ENCODE data around the gene CTSH. TPM values are rescaled to one million over a fixed set of nuclear protein-coding genes. Genes with fewer than 3 reads are reported as not detected.

Gene CTSH
- total and polyA plus RNA-seq, 4 donors = 23.2 to 103 (median 65.4) TPM

GRCh38 chr15:78938658-78939488 is 6.0 kb downstream of the CTSH start:
- intact Hi-C loops (cut with DNase I) = no loop called here
- 79 to 81% methylated on average over 6 of the region's 6 CpGs for WGBS, 2 donors
- H3K27ac ChIP-seq (ENCODE audit: low read depth in 1 of 2, low read length in 2 of 2) = no peak overlapping the region
- no peaks in the 10 kb centered on the region for H3K36me3 ChIP-seq (ENCODE audit: control insufficient read depth in 1 of 2, insufficient read depth in 2 of 2, low read length in 1 of 2)
- H3K27me3 ChIP-seq (ENCODE audit: control insufficient read depth in 1 of 2, insufficient read depth in 2 of 2, low read length in 1 of 2) = no peaks in the 10 kb centered on the region
- no peak for ATAC-seq (ENCODE audit: low FRiP score)
- no peaks in the 10 kb centered on the region for H3K4me1 ChIP-seq (ENCODE audit: control insufficient read depth in 1 of 2, insufficient read depth in 2 of 2, low read length in 2 of 2)
- no peak overlapping the region for H3K4me3 ChIP-seq (ENCODE audit: low read length in 2 of 2)
- DNase-seq = no peak
- no peaks in the 10 kb centered on the region for H3K9me3 ChIP-seq (ENCODE audit: control insufficient read depth, low read length)

- WGBS, 2 donors = 84 to 85% methylated on average over 14 of the region's 14 CpGs
- no peaks in the 10 kb centered on the region for H3K36me3 ChIP-seq (ENCODE audit: control insufficient read depth in 1 of 2, insufficient read depth in 2 of 2, low read length in 1 of 2)
- ATAC-seq (ENCODE audit: low FRiP score) (no peak), DNase-seq (peak; percentile 54 to 69)
- H3K4me3 ChIP-seq (ENCODE audit: low read length in 2 of 2) = no peak overlapping the region
- H3K9me3 ChIP-seq (ENCODE audit: control insufficient read depth, low read length) = no peaks in the 10 kb centered on the region
- H3K27ac ChIP-seq (ENCODE audit: low read depth in 1 of 2, low read length in 2 of 2) = no peak overlapping the region
- H3K27me3 ChIP-seq (ENCODE audit: control insufficient read depth in 1 of 2, insufficient read depth in 2 of 2, low read length in 1 of 2) = no peaks in the 10 kb centered on the region
- H3K4me1 ChIP-seq (ENCODE audit: control insufficient read depth in 1 of 2, insufficient read depth in 2 of 2, low read length in 2 of 2) = no peaks in the 10 kb centered on the region
- intact Hi-C loops (cut with DNase I) = no loop called here
These were observed 7.6 kb downstream of the CTSH start for GRCh38 chr15:78937132-78937739.

GRCh38 chr15:78934655-78935023 is 10.2 kb downstream of the CTSH start:
- Histone ChIP-seq H3K36me3 (ENCODE audit: control insufficient read depth in 1 of 2, insufficient read depth in 2 of 2, low read length in 1 of 2) (no peaks in the 10 kb centered on the region), H3K27me3 (ENCODE audit: control insufficient read depth in 1 of 2, insufficient read depth in 2 of 2, low read length in 1 of 2) (no peaks in the 10 kb centered on the region), H3K27ac (ENCODE audit: low read depth in 1 of 2, low read length in 2 of 2) (no peak overlapping the region), H3K9me3 (ENCODE audit: control insufficient read depth, low read length) (no peaks in the 10 kb centered on the region), H3K4me3 (ENCODE audit: low read length in 2 of 2) (no peak overlapping the region), H3K4me1 (ENCODE audit: control insufficient read depth in 1 of 2, insufficient read depth in 2 of 2, low read length in 2 of 2) (no peaks in the 10 kb centered on the region)
- intact Hi-C loops (cut with DNase I) = no loop called here
- ATAC-seq (ENCODE audit: low FRiP score) (no peak), DNase-seq (peak in 1 of 2 donors; percentile 31)
- 83 to 88% methylated on average over 5 of the region's 5 CpGs for WGBS, 2 donors

- H3K4me3 ChIP-seq (ENCODE audit: low read length in 2 of 2) = no peak overlapping the region
- WGBS, 2 donors = 20 to 24% methylated on average over 20 of the region's 20 CpGs
These were observed 10.8 kb downstream of the CTSH start for GRCh38 chr15:78933823-78934654.

GRCh38 chr15:78933187-78933822 is 11.5 kb downstream of the CTSH start:
- DNase-seq (peak in 1 of 2 donors; percentile 68), ATAC-seq (ENCODE audit: low FRiP score) (no peak)
- intact Hi-C loops (cut with DNase I) = no loop called here
- 67 to 70% methylated on average over 12 of the region's 12 CpGs for WGBS, 2 donors
- no peaks in the 10 kb centered on the region for H3K36me3 ChIP-seq (ENCODE audit: control insufficient read depth in 1 of 2, insufficient read depth in 2 of 2, low read length in 1 of 2)
- no peak overlapping the region for H3K4me3 ChIP-seq (ENCODE audit: low read length in 2 of 2)
- no peaks in the 10 kb centered on the region for H3K4me1 ChIP-seq (ENCODE audit: control insufficient read depth in 1 of 2, insufficient read depth in 2 of 2, low read length in 2 of 2)
- H3K27me3 ChIP-seq (ENCODE audit: control insufficient read depth in 1 of 2, insufficient read depth in 2 of 2, low read length in 1 of 2) = no peaks in the 10 kb centered on the region
- H3K9me3 ChIP-seq (ENCODE audit: control insufficient read depth, low read length) = no peaks in the 10 kb centered on the region
- no peak overlapping the region for H3K27ac ChIP-seq (ENCODE audit: low read depth in 1 of 2, low read length in 2 of 2)

More at GRCh38 chr15:78933823-78934654, 10.8 kb downstream of the CTSH start:
- Histone ChIP-seq H3K27ac (ENCODE audit: low read depth in 1 of 2, low read length in 2 of 2) (no peak overlapping the region), H3K27me3 (ENCODE audit: control insufficient read depth in 1 of 2, insufficient read depth in 2 of 2, low read length in 1 of 2) (no peaks in the 10 kb centered on the region), H3K36me3 (ENCODE audit: control insufficient read depth in 1 of 2, insufficient read depth in 2 of 2, low read length in 1 of 2) (no peaks in the 10 kb centered on the region), H3K9me3 (ENCODE audit: control insufficient read depth, low read length) (no peaks in the 10 kb centered on the region), H3K4me1 (ENCODE audit: control insufficient read depth in 1 of 2, insufficient read depth in 2 of 2, low read length in 2 of 2) (no peaks in the 10 kb centered on the region)
- DNase-seq (peak; percentile 62 to 78), ATAC-seq (ENCODE audit: low FRiP score) (peak; percentile 74)
- intact Hi-C loops (cut with DNase I) = no loop called here

- no peaks in the 10 kb centered on the region for H3K9me3 ChIP-seq (ENCODE audit: control insufficient read depth, low read length)
- intact Hi-C loops (cut with DNase I) = no loop called here
- ATAC-seq (ENCODE audit: low FRiP score) = no peak
- H3K27ac ChIP-seq (ENCODE audit: low read depth in 1 of 2, low read length in 2 of 2) = no peak overlapping the region
- H3K27me3 ChIP-seq (ENCODE audit: control insufficient read depth in 1 of 2, insufficient read depth in 2 of 2, low read length in 1 of 2) = no peaks in the 10 kb centered on the region
- peak in 1 of 2 donors; percentile 75 for DNase-seq
- 87 to 89% methylated on average over 13 of the region's 13 CpGs for WGBS, 2 donors
- no peaks in the 10 kb centered on the region for H3K36me3 ChIP-seq (ENCODE audit: control insufficient read depth in 1 of 2, insufficient read depth in 2 of 2, low read length in 1 of 2)
- H3K4me1 ChIP-seq (ENCODE audit: control insufficient read depth in 1 of 2, insufficient read depth in 2 of 2, low read length in 2 of 2) = no peaks in the 10 kb centered on the region
- H3K4me3 ChIP-seq (ENCODE audit: low read length in 2 of 2) = no peak overlapping the region
These were observed 12.5 kb downstream of the CTSH start for GRCh38 chr15:78932258-78932808.

GRCh38 chr15:78931439-78932257 is 13.2 kb downstream of the CTSH start:
- H3K4me1 ChIP-seq (ENCODE audit: control insufficient read depth in 1 of 2, insufficient read depth in 2 of 2, low read length in 2 of 2) = no peaks in the 10 kb centered on the region
- peak; percentile 52 to 68 for DNase-seq
- no peak overlapping the region for H3K27ac ChIP-seq (ENCODE audit: low read depth in 1 of 2, low read length in 2 of 2)
- no peak overlapping the region for H3K4me3 ChIP-seq (ENCODE audit: low read length in 2 of 2)
- peak; percentile 4 for ATAC-seq (ENCODE audit: low FRiP score)
- WGBS, 2 donors = 72 to 73% methylated on average over 21 of the region's 21 CpGs
- peaks cover 0 to 4% of the 10 kb centered on the region in 2 donors for H3K36me3 ChIP-seq (ENCODE audit: control insufficient read depth in 1 of 2, insufficient read depth in 2 of 2, low read length in 1 of 2)
- no peaks in the 10 kb centered on the region for H3K27me3 ChIP-seq (ENCODE audit: control insufficient read depth in 1 of 2, insufficient read depth in 2 of 2, low read length in 1 of 2)
- H3K9me3 ChIP-seq (ENCODE audit: control insufficient read depth, low read length) = no peaks in the 10 kb centered on the region
- intact Hi-C loops (cut with DNase I) = no loop called here
